HFFc6 (cell line): Measurements from ENCODE around the gene DAZAP1. TPM values are rescaled to one million over a fixed set of nuclear protein-coding genes. Genes with fewer than 3 reads are reported as not detected.

Experiments
- DNase-seq: peaks from one replicate; pipeline ENCODE4 v3.0.0-alpha.2; 2018
- H3K27ac Mint-ChIP-seq: 2 replicates; pipeline ENCODE4 v1.8.0; 2020; ENCODE audit warnings: mild to moderate bottlenecking, mixed read lengths
- H3K27me3 Mint-ChIP-seq: 2 replicates; pipeline ENCODE4 v1.8.0; 2021; ENCODE audit warnings: mild to moderate bottlenecking, moderate library complexity, mixed read lengths; ENCODE audit not compliant: insufficient read depth
- H3K36me3 Mint-ChIP-seq: 2 replicates; pipeline ENCODE4 v1.8.0; 2021; ENCODE audit warnings: low read depth, mixed read lengths
- H3K4me1 Mint-ChIP-seq: 2 replicates; pipeline ENCODE4 v1.8.0; 2020; ENCODE audit warnings: low read depth, mixed read lengths
- H3K4me3 Mint-ChIP-seq: 2 replicates; pipeline ENCODE4 v1.8.0; 2020; ENCODE audit warnings: mild to moderate bottlenecking, moderate library complexity, mixed read lengths
- H3K9me3 Mint-ChIP-seq: 2 replicates; pipeline ENCODE4 v1.8.0; 2020; ENCODE audit warnings: mild to moderate bottlenecking, mixed read lengths
- CTCF ChIP-seq: fragments of 200-600 bp; sonication (generic); IDR thresholded peaks from 2 replicates; pipeline ENCODE4 v1.5.0; 2021; ENCODE audit warnings: antibody characterized with exemption, mild to moderate bottlenecking
- total RNA-seq, 6 experiments: library from RNA; stranded (reverse); fragmentation: NEBNext Ultra II Directional; extraction: Animal tissue kit (Norgen Biotek cat#: 25700); gene quantifications; 2 replicates in 1 of 6; 3 replicates in 5 of 6; pipeline ENCODE4 v1.2.3, GENCODE V29; 2021

DAZAP1 gene
- total RNA-seq, 6 experiments from 2014 or later, result 87.2 to 109 (median 103) TPM

- no peak overlapping the region for H3K27ac Mint-ChIP-seq
- no peaks in the 10 kb centered on the region for H3K9me3 Mint-ChIP-seq
- no peak for TF ChIP-seq CTCF
- DNase-seq, result no peak
- no peak overlapping the region for H3K4me3 Mint-ChIP-seq
- peaks cover 3% of the 10 kb centered on the region; the same call in 1 of the 2 replicates for H3K27me3 Mint-ChIP-seq
- peaks cover 6% of the 10 kb centered on the region for H3K4me1 Mint-ChIP-seq
- no peaks in the 10 kb centered on the region; the same call in 1 of the 2 replicates for H3K36me3 Mint-ChIP-seq
Measured at GRCh38 chr19:1482361-1483130, 75.2 kb downstream of the DAZAP1 start.

GRCh38 chr19:1483131-1483978 lies 76.0 kb downstream of the DAZAP1 start:
- no peak overlapping the region for H3K27ac Mint-ChIP-seq
- DNase-seq, result no peak
- H3K9me3 Mint-ChIP-seq, result no peaks in the 10 kb centered on the region
- peaks cover 6% of the 10 kb centered on the region for H3K4me1 Mint-ChIP-seq
- H3K27me3 Mint-ChIP-seq, result peaks cover 3% of the 10 kb centered on the region; the same call in 1 of the 2 replicates
- H3K4me3 Mint-ChIP-seq, result no peak overlapping the region
- H3K36me3 Mint-ChIP-seq, result no peaks in the 10 kb centered on the region; the same call in 1 of the 2 replicates
- TF ChIP-seq CTCF, result no peak

GRCh38 chr19:1483979-1484428 lies 76.6 kb downstream of the DAZAP1 start:
- no peaks in the 10 kb centered on the region for H3K9me3 Mint-ChIP-seq
- peaks cover 2% of the 10 kb centered on the region; the same call in 1 of the 2 replicates for H3K27me3 Mint-ChIP-seq
- TF ChIP-seq CTCF, result no peak
- H3K4me1 Mint-ChIP-seq, result peaks cover 5% of the 10 kb centered on the region
- H3K4me3 Mint-ChIP-seq, result no peak overlapping the region
- H3K36me3 Mint-ChIP-seq, result no peaks in the 10 kb centered on the region; the same call in 1 of the 2 replicates
- no peak overlapping the region for H3K27ac Mint-ChIP-seq
- DNase-seq, result no peak

Other genes with a start within 250 kb of the DAZAP1 start
- gene SBNO2, start 233.3 kb upstream of the DAZAP1 start, total RNA-seq, result 10 to 100 TPM; 33.7 to 49.8 (median 41.5) TPM
- gene STK11, start 201.8 kb upstream of the DAZAP1 start, total RNA-seq, result 10 to 100 TPM; 52.9 to 59.1 (median 56.7) TPM
- 10 to 100 TPM in 1 of 6 experiments, 1 to 10 TPM in 5; 7.6 to 12.7 (median 8.6) TPM for gene CBARP, start 169.6 kb upstream of the DAZAP1 start, total RNA-seq
- gene ATP5F1D, start 165.8 kb upstream of the DAZAP1 start, total RNA-seq, result 100 to 1,000 TPM; 190 to 243 (median 217) TPM
- 10 to 100 TPM; 58.4 to 73.3 (median 67.4) TPM for gene MIDN, start 159.0 kb upstream of the DAZAP1 start, total RNA-seq
- gene CIRBP, start 138.3 kb upstream of the DAZAP1 start, total RNA-seq, result 100 to 1,000 TPM; 160 to 243 (median 190) TPM
- gene FAM174C, start 132.1 kb upstream of the DAZAP1 start, total RNA-seq, result 10 to 100 TPM; 54.2 to 77.6 (median 63.8) TPM
- gene EFNA2, start 121.7 kb upstream of the DAZAP1 start, total RNA-seq, result not detected
- gene NDUFS7, start 23.7 kb upstream of the DAZAP1 start, total RNA-seq, result 100 to 1,000 TPM in 2 of 6 experiments, 10 to 100 TPM in 4; 91.9 to 105 (median 97.6) TPM
- 10 to 100 TPM; 55.2 to 71.3 (median 67.7) TPM for gene GAMT, start 6.0 kb upstream of the DAZAP1 start, total RNA-seq
- 1,000 to 10,000 TPM; 1,047 to 1,358 (median 1,277) TPM for gene RPS15, start 30.8 kb downstream of the DAZAP1 start, total RNA-seq
- under 1 TPM; 0.18 to 0.47 (median 0.32) TPM for gene APC2, start 42.5 kb downstream of the DAZAP1 start, total RNA-seq
- 10 to 100 TPM; 26.7 to 34.8 (median 29.6) TPM for gene C19orf25, start 71.6 kb downstream of the DAZAP1 start, total RNA-seq
- gene PCSK4, start 82.8 kb downstream of the DAZAP1 start, total RNA-seq, result 1 to 10 TPM in 3 of 6 experiments, under 1 TPM in 3; 0.34 to 1.2 (median 0.98) TPM
- gene REEP6, start 83.6 kb downstream of the DAZAP1 start, total RNA-seq, result 1 to 10 TPM; 1.7 to 4.6 (median 2.1) TPM
- 10 to 100 TPM; 14.9 to 20.5 (median 16.2) TPM for gene ADAMTSL5, start 105.4 kb downstream of the DAZAP1 start, total RNA-seq
- 1 to 10 TPM in 1 of 6 experiments, under 1 TPM in 5; 0.26 to 1.3 (median 0.70) TPM for gene PLK5, start 116.5 kb downstream of the DAZAP1 start, total RNA-seq
- 10 to 100 TPM; 28.6 to 36.7 (median 31.4) TPM for gene MEX3D, start 160.7 kb downstream of the DAZAP1 start, total RNA-seq
- gene MBD3, start 185.3 kb downstream of the DAZAP1 start, total RNA-seq, result 100 to 1,000 TPM in 1 of 6 experiments, 10 to 100 TPM in 5; 75.6 to 104 (median 85.7) TPM
- 100 to 1,000 TPM; 178 to 319 (median 252) TPM for gene UQCR11, start 197.9 kb downstream of the DAZAP1 start, total RNA-seq
- 100 to 1,000 TPM in 1 of 6 experiments, 10 to 100 TPM in 5; 74.9 to 102 (median 82.0) TPM for gene TCF3, start 245.0 kb downstream of the DAZAP1 start, total RNA-seq